GDM1 (cell line): ENCODE measurements around the gene WASHC3.
"Not testable (repeated sequence)": the region's sequence is repeated elsewhere in the genome, so short reads cannot be mapped to it uniquely, and the experiment has no call there.

ENCODE experiments used
- DNase-seq: peaks from one replicate; lab custom pipeline; 2025; lab: John Stamatoyannopoulos, UW

Gene WASHC3, protein sequence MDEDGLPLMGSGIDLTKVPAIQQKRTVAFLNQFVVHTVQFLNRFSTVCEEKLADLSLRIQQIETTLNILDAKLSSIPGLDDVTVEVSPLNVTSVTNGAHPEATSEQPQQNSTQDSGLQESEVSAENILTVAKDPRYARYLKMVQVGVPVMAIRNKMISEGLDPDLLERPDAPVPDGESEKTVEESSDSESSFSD

DNA sequence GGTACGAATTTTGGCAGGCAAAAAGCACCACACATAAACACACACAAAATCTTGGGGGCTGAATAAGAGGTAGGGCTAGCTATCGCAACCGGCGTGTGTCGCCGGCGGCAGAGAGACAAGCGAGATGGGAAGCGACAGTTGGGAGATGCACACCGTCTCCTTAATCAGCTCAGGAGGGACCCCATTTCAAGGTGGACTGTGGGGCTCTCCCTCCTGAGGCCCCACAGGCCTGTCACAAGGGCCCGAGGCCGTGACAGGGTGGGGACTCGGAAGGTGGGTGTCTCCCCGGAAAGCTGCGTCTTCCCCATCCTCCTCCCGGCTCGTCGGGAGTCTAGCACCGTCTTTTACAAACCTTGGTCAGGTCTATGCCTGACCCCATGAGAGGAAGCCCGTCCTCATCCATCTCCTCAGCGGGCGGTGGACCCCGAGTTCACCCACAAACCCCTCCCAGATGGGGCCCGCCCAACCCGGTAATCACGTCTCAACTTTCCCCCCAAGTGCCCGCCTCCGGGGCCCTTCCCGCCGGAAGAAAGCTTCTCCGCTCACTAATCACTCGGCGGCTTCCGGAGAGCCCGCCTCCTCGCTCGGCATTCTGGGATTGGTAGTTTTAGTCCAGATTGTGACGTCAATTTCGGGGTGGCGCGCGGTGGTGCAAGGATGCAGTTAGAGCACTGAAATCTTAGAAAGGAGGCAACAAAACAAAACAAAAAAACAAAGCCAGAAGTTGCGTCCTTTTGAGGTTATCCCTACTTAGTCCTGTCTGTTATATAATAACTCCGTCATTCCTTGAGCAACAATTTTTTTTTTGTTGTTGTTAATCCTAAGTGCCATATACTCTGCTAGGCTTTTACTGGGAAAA, at the start of gene WASHC3:
TSS of gene WASHC3 (minus strand) at position 432 of the 859 bp plus-strand sequence. CDS start at position 403, 29 bp downstream.
- DNase-seq, result peak; percentile 80

DNA sequence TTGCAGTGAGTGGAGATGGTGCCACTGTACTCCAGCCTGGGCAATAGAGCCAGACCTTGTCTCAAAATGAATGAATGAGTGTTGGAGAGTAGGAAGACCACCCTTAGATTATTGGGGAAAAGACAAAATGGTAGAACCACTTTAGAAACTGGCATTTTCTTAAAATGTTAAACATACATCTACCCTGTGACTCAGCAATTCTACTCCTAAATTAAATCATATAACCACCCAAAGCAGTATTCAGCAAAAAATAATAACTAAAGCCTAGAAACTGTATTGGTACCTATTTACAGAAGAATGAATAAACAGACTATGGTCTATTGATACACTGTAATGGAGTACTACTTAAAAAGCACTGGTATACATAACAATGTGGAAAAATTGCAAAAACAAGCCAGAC, 49.0 kb upstream of the WASHC3 start:
- no peak for DNase-seq

DNA sequence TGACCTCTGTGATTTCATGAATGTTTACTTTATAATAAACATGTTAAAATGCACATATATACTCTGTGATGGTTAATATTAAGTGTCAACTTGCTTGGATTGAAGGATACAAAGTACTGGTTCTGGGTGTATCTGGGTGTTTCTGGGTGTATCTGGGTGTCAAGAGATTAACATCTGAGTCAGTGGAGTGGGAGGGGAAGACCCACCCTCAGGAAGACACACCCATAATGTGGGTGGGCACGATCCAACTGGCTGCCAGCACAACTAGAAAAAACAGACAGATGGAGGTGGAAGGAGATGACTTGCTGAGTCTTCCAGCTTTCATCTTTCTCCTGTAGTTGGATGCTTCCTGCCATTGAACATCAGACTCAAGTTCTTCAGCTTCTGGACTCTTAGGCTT, 46.2 kb upstream of the WASHC3 start:
- DNase-seq, result no peak

DNA sequence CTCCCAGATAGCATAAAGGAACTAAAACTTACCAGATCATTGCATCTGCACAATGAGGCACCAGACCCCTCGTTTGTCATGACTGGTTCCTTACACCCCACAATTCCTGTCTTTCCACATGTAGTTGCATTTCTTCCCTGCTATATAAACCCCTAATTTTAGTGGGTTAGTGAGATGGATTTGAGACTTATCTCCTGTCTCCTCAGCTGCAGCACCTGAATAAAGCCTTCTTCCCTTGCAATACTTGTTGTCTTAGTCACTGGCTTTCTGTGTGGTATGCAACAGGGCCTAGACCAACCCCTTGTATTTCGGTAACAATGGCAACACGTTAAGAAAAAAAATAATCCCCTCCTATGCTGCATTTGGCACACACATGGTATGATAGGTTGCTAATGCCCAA, 45.1 kb upstream of the WASHC3 start:
- DNase-seq, result no peak

DNA sequence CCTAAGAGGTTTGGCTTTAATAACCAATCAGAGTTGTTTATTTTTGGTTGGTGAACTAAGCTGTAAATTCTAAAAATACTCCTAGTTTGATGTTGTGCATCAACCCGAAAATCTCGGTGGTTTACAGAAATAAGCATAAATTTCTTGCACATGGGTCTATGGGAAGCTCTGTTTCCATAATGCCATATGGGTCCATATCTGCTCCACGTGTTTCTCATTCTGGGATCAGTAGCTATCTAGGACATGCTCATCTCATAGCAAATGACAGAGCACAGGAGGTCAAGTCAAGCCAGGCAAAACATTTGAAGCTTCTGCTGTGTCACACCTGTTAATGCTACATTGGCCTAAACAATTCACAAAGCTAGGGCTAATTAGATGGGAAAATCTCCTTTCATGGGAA, 35.1 kb upstream of the WASHC3 start:
- no peak for DNase-seq

DNA sequence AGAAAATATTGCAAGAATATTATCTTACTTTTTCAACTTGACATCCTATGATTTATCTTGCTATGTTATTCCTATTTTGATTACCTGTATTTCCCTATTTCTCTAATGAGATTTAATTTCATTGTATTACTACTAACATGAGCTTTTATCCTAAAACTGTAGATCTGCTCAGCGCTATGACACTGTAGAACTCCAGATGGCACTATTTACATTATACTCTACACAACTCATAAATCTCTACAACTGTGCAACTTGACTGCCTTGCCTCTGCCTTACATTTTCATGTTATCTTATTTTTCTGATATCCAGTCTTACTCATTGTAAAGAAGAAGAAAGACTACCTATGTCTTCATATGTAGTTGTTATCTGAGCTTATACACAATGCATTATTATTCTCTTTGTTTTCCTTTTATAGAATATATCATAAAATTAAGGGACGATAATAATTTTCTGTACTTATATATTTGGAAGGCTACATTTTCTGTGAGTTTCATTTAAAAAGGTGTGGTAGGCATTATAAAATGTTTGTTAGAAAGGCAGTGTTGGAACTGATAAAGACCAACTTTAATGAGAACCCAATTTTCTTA, 34.0 kb upstream of the WASHC3 start:
- DNase-seq, result no peak

DNA sequence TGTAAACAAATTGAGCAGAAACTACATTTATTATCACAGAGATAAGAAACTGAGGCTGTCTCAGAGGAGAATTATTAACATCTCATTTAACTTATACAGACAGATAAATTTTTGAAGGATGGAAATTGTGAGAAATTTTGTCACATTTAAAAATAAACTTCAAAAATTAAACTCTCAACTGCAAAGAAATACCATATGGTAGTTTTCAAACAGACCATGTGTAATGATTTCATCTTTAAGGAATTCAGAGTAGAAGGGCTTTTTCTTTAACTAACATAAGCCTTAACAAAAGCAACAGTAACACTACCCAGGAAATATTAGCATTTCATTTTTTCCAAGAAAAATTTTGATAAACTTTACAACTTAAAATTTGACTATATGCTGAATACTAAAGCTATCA, 31.5 kb upstream of the WASHC3 start:
- no peak for DNase-seq

DNA sequence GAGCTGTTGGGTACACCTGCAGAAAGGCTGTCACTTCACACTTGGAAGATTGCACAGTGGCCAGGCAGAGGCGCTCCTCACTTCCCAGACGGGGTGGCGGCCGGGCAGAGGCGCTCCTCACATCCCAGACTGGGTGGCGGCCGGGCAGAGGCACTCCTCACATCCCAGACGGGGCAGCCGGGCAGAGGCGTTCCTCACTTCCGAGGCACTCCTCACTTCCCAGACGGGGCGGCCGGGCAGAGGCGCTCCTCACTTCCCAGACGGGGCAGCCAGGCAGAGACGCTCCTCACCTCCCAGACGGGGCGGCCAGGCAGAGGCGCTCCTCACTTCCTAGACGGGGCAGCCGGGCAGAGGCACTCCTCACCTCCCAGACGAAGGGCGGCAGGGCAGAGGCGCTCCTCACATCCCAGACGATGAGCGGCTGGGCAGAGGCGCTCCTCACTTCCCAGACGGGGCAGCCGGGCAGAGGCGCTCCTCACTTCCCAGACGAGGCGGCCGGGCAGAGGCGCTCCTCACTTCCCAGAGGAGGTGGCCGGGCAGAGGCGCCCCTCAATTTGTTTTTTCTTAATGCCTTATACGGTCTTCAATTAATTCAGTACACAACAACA, 27.5 kb upstream of the WASHC3 start:
- not testable (repeated sequence) for DNase-seq

DNA sequence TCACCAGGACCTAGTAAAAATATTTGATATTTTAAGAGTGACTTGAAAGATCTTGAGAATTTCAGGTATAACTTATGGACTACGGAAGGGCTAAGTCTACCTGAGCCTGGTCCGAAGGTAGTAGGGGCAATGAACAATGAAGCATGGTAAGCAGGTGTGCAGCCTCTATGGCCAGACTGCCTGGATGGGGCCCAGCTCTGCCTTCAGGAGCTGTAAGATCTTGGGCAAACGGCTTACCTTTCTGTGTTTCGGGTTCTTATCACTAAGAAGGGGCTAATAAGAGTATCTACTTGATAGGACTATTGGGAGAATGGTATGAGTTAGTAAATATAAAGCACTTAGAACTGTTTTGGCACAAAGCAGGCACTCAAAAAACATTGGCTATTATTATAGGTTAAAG, 19.1 kb upstream of the WASHC3 start:
- DNase-seq, result no peak

DNA sequence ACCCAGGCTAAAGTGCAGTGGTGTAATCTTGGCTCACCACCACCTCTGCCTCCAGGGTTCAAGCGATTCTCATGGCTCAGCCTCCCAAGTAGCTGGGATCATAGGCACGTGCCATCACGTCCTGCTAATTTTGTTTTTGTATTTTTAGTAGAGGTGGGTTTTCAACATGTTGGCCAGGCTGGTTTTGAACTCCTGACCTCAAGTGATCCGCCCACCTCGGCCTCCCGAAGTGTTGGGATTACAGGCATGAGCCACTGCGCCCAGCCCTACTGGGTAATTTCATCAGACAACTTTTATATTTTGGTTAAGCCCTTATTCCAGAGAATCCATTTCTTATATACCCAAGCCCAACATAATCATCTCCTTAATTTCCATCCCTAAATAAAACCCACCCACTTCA, 10.3 kb upstream of the WASHC3 start:
- not testable (repeated sequence) for DNase-seq

DNA sequence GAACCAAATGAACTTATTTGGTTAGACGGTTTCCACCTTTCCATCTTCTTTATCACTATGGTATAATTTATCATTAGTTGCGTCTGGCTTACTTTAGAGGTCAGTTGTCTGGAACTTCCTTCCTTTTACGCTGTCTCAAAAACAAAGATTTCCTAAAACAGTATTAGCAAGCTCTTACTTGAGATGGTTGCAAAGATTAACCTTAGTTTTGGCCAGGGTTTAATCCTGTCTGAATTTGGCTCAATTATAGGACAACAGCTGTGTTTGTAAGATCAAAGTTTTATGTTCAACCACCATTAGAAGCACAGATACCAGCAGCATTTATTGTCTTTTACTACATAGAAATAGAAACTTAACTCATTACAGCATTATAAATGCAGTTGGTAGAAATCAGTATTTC, 7.9 kb upstream of the WASHC3 start:
- no peak for DNase-seq

DNA sequence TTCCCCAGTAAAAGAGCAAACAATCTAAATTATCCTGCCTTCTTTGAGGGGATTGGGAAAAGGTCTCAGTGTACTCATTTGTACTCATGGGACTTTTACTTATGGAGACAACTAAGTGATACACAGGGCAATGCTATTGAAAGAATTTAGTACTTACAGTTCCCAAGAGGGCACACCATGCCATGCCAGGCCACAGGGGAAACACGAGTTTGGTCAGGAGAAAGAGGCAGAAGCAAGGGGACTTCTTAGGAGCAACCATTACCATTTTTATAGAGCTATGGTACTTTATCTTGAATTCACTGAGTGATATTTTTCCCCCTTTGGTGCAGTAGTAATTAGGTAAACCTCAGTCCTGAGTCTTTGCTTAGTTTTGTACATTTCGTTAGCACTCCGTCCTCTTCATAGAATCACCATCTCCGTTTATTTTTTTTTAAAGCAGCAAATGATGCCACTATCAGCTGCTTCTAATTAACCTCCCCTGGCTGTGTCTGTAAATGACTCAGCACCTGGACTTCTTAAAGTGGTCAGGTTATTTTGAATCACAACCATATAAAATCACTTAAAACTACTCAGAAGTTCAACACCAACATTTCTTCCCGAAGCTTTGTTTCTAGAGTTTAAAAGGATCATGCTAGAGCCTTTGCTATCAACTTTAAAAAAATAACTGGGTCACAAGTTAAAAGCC, 5.9 kb upstream of the WASHC3 start:
- no peak for DNase-seq

DNA sequence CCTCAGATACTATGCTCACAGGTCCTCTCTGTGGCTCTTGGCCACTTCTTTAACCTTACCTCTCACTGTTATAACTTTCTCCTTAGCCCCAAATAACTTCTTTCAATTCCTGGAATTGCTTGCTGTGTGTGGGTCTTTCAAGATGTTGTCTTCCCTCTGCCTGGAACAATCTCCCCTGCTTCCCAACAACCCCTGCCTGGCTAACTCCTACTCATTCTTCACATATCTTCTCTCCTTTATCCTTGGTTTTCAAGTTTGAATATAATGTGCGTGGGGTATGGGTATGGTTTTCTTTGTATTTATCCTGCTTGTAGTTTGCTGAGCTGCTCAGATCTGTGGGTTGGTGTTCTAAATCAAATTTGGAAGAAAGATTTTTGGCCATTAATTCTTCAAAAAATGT, 2.7 kb upstream of the WASHC3 start:
- DNase-seq, result no peak

DNA sequence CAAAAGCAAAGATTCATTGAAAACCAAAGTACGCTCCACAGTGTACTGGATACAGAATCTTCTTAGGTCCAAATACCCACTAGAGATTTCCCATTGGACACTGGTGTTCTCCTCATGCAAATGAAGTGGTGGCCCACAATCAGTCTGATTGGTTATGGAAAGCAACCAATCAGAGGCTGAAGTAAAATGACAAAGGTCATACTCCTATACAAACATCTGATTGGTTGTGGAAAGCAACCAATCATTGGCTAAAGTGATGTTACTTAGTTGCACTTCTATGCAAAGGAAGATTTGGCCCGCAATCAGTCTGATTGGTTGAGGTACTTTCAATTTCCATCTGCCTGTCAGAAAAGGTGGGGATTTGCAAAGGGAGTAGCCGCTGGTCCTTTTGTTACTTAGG, 1.3 kb upstream of the WASHC3 start:
- DNase-seq, result no peak

DNA sequence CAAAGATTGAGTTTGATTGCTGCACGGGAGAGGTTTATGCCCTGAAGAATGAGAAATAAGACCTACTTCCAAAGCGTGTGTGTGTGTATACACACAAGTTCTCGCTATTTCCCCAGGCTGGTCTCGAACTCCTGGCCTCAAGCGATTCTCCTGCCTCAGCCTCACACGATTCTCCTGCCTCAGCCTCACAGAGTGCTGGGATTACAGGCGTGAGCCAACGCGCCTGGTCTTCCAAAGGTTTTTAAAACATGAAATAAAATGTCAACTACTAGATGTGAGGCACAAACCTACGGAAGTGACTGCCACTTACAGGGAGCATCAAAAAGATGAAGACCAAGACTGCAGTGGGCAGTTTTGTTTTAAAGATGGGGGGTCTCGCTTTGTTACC, 622 bp upstream of the WASHC3 start:
- no peak for DNase-seq

DNA sequence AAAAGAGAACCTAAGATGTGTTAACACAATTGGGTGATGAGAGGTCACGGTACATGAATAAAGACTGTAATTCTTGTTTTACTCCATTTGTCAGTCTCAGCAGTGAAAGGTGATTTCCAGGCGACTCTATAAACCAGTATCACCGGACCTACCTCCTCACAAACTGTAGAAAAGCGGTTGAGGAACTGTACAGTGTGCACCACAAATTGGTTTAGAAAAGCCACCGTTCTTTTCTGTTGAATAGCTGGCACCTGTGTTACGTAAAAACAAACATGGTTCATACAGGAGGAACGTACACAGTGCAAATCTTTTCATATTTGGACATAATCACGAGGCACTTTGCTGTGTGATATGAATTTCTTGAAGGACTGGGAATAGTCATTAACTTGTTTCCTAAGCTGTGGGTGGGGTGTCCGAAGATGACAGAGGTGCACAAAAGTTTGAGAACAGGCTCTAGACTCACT, 663 bp downstream of the WASHC3 start:
- DNase-seq, result no peak

DNA sequence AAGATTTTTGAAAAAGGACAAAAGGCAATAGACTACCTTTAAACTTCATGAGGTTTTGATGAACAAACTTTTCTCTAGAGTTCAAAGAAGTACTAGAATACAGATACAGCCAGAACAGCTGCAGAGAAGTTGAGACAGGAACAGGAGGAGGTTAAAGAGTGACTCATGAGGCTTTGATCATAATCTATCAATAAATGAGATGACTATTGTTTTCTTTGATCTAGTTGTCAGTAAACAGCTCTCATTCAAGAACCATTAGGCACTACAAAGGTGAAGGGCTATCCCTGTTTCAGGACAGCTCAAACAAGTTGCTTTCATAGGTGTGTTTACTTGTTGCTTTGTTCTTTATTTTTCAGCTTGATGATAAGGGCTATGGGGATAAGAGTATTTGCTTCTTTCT, 2.4 kb downstream of the WASHC3 start:
- DNase-seq, result no peak

DNA sequence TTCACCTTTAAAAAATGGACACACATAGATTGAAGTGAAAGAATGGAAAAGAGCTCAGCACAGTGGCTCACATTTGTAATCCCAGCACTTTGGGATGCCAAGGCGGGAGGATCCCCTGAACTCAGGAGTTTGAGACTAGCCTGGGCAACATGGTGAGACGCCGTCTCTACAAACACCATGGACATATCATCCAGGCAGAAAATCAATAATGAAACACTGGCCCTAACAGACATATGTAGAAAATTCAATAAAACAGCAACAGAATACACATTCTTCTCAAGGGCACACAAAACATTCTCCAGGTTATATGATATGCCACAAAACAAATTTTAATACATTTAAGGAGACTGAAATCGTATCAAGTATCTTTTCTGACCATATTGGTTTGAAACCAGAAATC, 7.4 kb downstream of the WASHC3 start:
- no peak for DNase-seq

DNA sequence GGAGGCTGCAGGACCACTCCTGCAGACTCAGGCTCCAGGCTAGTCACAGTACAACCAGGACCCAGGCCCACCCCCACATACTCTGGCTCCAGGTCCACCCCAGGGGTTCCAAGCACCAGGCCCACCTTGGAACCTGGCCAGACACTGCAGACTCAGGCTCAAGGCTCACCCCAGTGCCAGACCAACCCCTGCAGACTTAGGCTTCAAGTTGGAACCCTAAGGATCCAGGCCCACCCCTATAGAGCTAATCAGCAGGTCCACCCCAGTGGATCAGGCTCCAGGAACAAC, 8.8 kb downstream of the WASHC3 start:
- DNase-seq, result no peak

DNA sequence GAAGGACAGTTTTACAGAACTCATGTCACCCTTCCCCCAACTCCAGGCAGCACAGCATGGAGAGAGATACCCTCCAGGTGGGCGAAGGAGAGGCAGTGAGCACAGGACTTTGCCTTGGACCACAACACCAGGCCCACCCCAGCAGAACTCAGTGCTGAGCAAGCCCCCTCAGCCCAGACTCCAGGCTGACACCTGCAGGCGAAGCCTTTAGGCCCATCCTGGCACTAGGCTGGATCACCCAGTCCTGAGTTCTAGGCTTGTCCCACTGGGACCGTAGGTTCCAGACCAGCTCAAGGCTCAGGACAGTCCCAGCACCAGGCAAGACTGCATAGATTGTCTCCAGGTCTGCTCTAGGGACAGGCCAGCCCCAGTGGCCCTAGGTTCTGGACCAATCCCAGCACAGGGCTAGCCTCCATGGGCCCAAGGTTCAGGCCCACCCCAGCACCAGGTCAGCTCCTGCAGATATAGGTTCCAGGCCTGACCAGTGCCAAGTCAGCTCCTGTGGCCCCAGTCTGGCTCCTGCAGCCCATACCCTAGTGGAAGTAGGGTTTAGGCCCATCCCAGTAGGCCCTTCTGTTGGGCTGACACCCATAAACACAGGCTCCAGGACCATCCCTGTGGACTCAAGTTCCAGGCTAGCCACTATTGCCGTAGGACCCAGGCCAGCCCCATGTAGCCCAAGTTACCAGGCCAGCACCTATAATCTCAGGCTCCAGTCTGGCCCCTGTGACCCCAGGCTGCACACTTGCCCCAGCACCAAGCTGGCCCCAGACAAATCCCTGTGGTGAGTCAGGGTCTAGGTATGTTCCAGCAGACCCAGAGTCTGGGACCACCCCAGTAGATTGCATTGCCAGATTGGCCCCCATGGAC, 9.4 kb downstream of the WASHC3 start:
- no peak for DNase-seq

DNA sequence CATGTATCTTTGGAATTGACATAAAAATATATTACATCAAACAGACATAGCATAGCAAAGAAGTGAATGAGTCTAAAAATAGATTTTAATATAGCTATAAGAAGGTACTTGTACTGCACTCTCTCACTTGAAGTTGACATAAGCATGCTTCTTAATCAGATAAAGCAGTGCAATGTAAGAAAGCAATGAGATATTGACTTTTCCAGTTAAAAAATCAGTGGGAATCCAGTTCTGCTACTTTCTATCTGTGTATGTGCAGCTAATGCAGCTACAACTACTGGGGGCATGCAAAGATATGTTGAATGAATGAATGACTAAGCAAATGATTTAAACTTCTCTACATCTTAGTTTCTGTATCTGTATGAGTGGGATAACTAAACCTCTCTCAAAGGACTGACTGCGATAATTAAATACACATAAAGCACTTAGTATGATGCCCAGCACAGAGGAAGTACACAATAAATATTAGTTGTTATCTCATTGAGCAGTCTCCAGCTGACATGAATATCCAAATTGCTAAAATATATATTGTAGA, 10.3 kb downstream of the WASHC3 start:
- DNase-seq, result no peak
